ENCODE results near the gene CLEC5A.

DNA sequence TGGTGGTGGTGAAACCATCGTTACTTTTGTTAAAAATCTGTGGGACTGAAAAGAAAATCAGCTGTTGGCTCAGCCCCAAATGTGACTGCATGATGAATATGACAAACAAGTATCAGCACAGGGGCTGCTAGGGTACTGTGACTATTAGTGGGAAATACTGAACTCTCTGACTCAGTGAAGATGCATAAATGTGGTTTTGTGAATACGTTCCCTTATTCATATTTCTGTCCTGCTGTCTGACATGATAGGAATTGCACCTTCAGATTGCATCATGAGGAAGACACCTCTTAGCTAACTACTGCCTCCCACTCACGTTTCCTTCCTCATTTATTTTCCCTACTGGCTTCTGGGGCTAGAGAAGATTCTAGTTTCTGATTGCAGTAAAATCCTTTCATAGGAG is 1.4 kb downstream of the CLEC5A start:
- TF ChIP-seq, protein P1, sequence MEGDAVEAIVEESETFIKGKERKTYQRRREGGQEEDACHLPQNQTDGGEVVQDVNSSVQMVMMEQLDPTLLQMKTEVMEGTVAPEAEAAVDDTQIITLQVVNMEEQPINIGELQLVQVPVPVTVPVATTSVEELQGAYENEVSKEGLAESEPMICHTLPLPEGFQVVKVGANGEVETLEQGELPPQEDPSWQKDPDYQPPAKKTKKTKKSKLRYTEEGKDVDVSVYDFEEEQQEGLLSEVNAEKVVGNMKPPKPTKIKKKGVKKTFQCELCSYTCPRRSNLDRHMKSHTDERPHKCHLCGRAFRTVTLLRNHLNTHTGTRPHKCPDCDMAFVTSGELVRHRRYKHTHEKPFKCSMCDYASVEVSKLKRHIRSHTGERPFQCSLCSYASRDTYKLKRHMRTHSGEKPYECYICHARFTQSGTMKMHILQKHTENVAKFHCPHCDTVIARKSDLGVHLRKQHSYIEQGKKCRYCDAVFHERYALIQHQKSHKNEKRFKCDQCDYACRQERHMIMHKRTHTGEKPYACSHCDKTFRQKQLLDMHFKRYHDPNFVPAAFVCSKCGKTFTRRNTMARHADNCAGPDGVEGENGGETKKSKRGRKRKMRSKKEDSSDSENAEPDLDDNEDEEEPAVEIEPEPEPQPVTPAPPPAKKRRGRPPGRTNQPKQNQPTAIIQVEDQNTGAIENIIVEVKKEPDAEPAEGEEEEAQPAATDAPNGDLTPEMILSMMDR (IDR thresholded peaks at IDR 0.05): no peak
- no peak for TF ChIP-seq POLR2AphosphoS5 (IDR thresholded peaks at IDR 0.05)
